GM13977 (cell line): ENCODE measurements around the gene CARD19.

Experiments used
- DNase-seq: peaks from one replicate; pipeline ENCODE4 v3.0.0; 2012; ENCODE audit warnings: low spot score
- in situ Hi-C: fragments of 300-500 bp; cut with MboI; formaldehyde crosslinking; loops from one replicate; pipeline ENCODE4 v1.12.0; 2022; ENCODE audit warnings: low sequenced_read_pairs, low pct_unique_long_range_greater_than_20kb, mixed read lengths, inconsistent platforms; ENCODE audit not compliant: unreplicated experiment
- TF ChIP-seq, protein P1 (sequence below): IDR thresholded peaks from 2 replicates; pipeline ENCODE4 v1.5.1; 2012; ENCODE audit warnings: mild to moderate bottlenecking, control low read depth; ENCODE audit not compliant: insufficient read depth; ENCODE audit errors: extremely low read depth, missing control alignments

The CARD19 gene

DNA sequence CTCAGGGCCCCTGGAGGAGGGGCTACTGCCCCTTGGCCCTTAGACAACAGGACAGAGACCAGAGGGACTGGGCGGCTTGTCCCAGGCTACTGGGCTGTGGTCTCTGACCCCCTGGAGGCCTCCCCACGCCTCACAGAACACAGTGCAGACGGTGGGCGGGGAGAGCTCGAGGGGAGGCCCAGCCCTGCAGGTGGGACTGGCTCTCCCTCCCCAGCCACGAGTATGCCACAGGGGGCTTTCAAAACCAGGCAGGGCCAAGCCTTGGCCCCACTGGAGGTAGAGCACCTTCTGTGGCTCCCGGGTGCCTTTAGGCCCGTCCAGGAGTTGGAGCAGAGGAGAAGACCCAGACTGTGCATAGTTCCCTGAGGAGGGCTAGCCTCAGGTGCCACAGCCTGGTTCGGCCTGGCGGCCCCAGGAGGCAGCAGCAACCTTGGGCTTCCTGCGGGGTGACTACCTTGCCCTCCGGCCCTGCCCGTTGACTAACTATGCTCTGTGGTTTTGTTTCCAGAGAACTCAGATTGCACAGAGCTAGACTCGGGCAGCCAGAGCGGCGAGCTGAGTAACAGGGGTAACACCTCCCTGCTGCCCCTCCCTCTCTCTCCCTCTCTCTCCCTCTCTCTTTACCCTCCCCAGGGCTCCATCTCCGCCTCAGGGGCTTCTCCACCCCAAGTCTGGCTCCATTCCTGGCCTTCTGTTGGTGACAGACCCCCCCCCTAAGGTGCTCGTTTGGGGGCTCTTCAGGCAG lies 15.5 kb downstream of the CARD19 start:
- in situ Hi-C loops: no loop called here

DNA sequence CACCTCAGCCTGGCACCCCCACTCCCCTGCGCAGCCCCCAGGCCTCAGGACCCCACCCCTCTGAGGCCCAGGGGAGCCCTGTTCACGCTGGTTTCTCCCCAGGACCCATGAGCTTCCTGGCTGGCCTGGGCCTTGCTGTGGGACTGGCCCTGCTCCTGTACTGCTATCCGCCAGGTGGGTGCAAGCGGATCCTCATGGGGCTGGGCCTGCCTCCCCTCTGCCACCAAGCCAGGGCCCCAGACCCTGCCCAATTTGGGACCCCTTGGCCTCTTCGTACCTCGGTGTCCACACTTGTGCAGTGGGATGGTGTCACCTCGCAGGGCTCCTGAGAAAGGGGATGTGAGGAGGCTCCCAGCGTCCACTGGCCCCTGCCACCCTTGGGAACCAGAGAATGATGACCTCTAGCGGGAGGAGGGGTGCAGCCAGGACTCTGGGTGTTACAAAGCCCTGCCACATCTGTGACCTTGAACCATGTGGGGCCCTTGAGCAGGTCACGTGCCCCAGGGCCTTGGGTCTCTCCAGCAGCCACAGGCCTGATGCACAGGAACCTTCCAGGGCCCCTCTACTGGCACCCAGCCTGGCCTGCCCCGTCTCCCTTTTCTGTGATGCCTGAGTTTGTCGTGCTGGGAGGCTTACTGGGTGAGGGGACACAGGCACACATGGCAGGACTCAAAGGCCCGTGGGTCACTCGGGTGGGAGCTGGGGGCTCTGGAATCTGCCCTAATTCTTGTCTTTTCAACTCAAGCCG lies 16.3 kb downstream of the CARD19 start:
- TF ChIP-seq, protein P1, sequence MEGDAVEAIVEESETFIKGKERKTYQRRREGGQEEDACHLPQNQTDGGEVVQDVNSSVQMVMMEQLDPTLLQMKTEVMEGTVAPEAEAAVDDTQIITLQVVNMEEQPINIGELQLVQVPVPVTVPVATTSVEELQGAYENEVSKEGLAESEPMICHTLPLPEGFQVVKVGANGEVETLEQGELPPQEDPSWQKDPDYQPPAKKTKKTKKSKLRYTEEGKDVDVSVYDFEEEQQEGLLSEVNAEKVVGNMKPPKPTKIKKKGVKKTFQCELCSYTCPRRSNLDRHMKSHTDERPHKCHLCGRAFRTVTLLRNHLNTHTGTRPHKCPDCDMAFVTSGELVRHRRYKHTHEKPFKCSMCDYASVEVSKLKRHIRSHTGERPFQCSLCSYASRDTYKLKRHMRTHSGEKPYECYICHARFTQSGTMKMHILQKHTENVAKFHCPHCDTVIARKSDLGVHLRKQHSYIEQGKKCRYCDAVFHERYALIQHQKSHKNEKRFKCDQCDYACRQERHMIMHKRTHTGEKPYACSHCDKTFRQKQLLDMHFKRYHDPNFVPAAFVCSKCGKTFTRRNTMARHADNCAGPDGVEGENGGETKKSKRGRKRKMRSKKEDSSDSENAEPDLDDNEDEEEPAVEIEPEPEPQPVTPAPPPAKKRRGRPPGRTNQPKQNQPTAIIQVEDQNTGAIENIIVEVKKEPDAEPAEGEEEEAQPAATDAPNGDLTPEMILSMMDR: no peak
- DNase-seq: no peak
- in situ Hi-C loops: no loop called here

More for the DNA sequence above, 15.5 kb downstream of the CARD19 start:
- TF ChIP-seq, protein P1: no peak
- DNase-seq: no peak

DNA sequence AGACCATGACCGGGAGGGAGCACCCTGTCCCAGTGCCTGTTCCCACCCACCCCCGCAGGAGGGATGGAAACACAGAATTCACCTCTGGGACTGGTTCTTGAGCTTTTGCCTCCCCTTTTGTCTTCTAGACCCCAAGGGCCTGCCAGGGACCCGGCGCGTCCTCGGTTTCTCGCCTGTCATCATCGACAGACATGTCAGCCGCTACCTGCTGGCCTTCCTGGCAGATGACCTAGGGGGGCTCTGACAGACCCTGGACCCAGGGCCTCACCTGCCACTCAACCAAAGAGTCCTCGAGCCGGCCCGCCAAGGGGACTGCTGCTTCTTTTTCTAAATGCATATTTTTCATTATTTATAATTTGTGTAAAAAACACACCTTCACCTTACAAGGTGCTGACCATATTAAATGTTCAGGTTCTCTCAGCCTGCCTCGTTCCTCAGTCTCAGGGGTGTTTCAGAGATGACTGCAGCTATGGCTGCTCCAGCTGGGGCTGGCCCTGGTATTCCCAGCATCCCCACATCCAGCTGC lies 16.9 kb downstream of the CARD19 start:
- DNase-seq: no peak
- TF ChIP-seq, protein P1: no peak
- in situ Hi-C loops: no loop called here

DNA sequence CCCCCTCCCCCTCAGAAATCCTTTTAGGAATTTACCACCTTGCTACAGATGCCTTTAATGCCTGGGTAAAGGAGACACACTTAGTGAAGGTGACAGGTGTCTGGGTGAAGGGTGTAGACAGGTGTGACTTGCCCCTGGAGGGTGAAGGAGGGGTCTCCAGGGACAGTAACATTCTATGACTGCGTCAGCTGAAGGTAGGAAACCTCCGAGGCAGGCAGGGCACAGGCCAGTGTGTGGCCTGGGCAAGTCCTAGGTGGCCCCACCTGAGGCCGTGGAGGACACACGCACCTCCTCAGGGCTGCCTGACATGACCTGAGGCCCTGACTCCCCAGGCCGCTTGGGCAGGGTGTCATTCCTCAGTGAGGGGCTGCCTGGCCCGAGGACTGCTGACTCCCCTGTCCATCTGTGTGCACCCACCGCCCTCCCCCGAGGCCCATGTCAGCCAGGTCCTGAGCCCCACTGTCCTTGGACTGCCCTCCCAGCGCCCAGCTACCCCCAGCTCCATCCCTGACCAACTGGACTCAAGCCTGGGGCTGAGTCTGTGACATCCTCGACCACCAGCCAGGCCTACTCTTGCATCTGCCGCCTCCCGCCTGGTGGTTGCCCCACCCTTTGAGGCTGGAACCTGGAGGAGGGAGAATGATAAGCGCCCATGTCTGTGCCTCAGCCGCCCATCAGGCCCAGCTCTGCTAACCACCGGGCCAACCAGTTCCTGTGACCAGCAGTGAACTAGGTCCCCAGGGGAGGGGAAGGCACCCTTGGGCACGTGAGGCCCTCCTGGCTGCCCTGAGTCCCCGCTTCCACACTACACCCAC lies 18.4 kb downstream of the CARD19 start:
- TF ChIP-seq, protein P1: no peak
- in situ Hi-C loops: no loop called here
- no peak for DNase-seq

DNA sequence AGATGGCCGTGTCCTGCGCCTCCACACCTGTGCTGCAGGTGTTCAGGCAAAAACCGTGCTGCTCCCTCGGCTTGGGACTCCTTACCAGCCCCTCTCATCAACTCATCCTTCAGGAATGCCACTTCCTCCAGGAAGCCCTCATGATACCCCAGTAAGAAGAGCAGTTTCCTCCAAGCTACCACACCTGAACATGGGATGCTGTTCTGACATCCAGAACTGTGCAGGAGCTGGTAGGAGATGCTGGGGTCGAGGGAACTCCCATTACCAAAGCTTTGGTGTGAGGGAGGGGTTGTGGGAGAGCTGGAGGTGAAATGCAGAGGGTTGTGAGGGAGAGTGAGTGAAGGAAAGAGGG lies 18.9 kb downstream of the CARD19 start:
- TF ChIP-seq, protein P1: no peak
- no peak for DNase-seq
- in situ Hi-C loops: no loop called here

DNA sequence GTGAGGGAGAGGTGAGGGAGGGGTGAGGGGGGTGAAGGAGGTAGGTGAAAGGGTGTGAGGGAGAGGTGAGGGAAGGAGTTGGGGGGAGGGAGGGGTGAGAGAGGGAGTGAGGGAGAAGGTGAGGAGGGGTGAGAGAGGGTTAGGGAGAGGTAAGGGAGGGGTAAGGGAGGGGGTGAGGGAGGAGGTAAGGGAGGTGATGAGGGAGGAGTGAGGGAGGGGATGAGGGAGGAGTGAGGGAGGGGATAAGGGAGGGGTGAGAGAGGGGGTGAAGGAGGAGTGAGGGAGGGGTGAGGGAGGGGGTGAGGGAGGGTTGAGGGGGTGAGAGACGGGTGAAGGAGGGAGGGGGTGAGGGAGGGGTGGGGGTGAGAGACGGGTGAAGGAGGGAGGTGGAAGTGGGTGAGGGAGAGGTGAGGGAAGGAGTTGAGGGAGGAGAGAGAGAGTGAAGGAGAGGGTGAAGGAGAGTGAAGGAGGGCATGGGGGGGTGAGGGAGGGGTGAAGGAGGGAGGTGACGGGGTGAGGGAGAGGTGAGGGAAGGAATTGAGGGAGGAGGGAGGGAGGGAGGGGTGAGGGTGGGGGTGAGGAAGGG lies 19.6 kb downstream of the CARD19 start:
- DNase-seq: no peak
- in situ Hi-C loops: no loop called here
- TF ChIP-seq, protein P1: no peak
